HG03342 (cell line): ENCODE data around the gene ADGRB3.
"Not testable (repeated sequence)": the region's sequence is repeated elsewhere in the genome, so short reads cannot be mapped to it uniquely, and the experiment has no call there.

Experiments
- ATAC-seq: cut with Tn5 transposase; IDR thresholded peaks from one replicate; pipeline ENCODE4 v1.9.1; 2021; ENCODE audit warnings: mild to moderate bottlenecking, moderate library complexity; ENCODE audit not compliant: unreplicated experiment

ADGRB3 gene

GRCh38 chr6:69379518-69379917 lies 744.4 kb downstream of the ADGRB3 start:
- ATAC-seq: no peak

GRCh38 chr6:69383627-69384026 lies 748.5 kb downstream of the ADGRB3 start:
- ATAC-seq: no peak

GRCh38 chr6:69386426-69386825 lies 751.3 kb downstream of the ADGRB3 start:
- no peak for ATAC-seq

- ATAC-seq: no peak
Measured at GRCh38 chr6:69390125-69390524, 755.0 kb downstream of the ADGRB3 start.

GRCh38 chr6:69391106-69391505 lies 756.0 kb downstream of the ADGRB3 start:
- no peak for ATAC-seq

GRCh38 chr6:69392745-69393144 lies 757.7 kb downstream of the ADGRB3 start:
- ATAC-seq: no peak

- ATAC-seq: no peak
Measured at GRCh38 chr6:69398311-69398710, 763.2 kb downstream of the ADGRB3 start.

- no peak for ATAC-seq
Measured at GRCh38 chr6:69398729-69399128, 763.6 kb downstream of the ADGRB3 start.

- ATAC-seq: no peak
Measured at GRCh38 chr6:69408886-69409285, 773.8 kb downstream of the ADGRB3 start.

- ATAC-seq: no peak
Measured at GRCh38 chr6:69416776-69417175, 781.7 kb downstream of the ADGRB3 start.

- ATAC-seq: no peak
Measured at GRCh38 chr6:69421269-69421668, 786.2 kb downstream of the ADGRB3 start.

- no peak for ATAC-seq
Measured at GRCh38 chr6:69422020-69422419, 786.9 kb downstream of the ADGRB3 start.

GRCh38 chr6:69422475-69422874 lies 787.4 kb downstream of the ADGRB3 start:
- no peak for ATAC-seq

GRCh38 chr6:69423785-69424184 lies 788.7 kb downstream of the ADGRB3 start:
- ATAC-seq: no peak

- ATAC-seq: no peak
Measured at GRCh38 chr6:69424581-69424980, 789.5 kb downstream of the ADGRB3 start.

GRCh38 chr6:69427882-69428281 lies 792.8 kb downstream of the ADGRB3 start:
- no peak for ATAC-seq

- ATAC-seq: not testable (repeated sequence)
Measured at GRCh38 chr6:69432168-69432567, 797.1 kb downstream of the ADGRB3 start.

- not testable (repeated sequence) for ATAC-seq
Measured at GRCh38 chr6:69433116-69433515, 798.0 kb downstream of the ADGRB3 start.

GRCh38 chr6:69438113-69438512 lies 803.0 kb downstream of the ADGRB3 start:
- no peak for ATAC-seq
